Neural cell (in vitro differentiated cells): ENCODE results near the gene MRTFB. TPM values are rescaled to one million over a fixed set of nuclear protein-coding genes. Genes with fewer than 3 reads are reported as not detected.

Source experiments
- H2AFZ ChIP-seq: fragments of 200-600, 300-800 bp; sonication (generic), shearing (Covaris generic); 2 replicates; pipeline ENCODE4 v1.6.0; 2014; ENCODE audit warnings: low read depth, mild to moderate bottlenecking, antibody characterized with exemption, low read length, moderate library complexity
- H3F3A ChIP-seq: fragments of 200-600 bp; shearing (Covaris generic); 2 replicates; pipeline ENCODE4 v1.6.1; 2016; ENCODE audit warnings: mild to moderate bottlenecking, moderate library complexity, mixed read lengths, antibody characterized with exemption, low read length; ENCODE audit not compliant: insufficient read depth, poor library complexity, severe bottlenecking
- H3K27ac ChIP-seq: fragments of 200-600, 300-800 bp; sonication (generic), shearing (Covaris generic); 2 replicates; pipeline ENCODE4 v1.5.1; 2014; ENCODE audit warnings: mild to moderate bottlenecking, low read length, moderate library complexity
- H3K27me3 ChIP-seq: fragments of 300-800, 200-600 bp; sonication (generic), shearing (Covaris generic); 2 replicates; pipeline ENCODE4 v1.6.0; 2014; ENCODE audit warnings: mild to moderate bottlenecking, low read depth, low read length, moderate library complexity; ENCODE audit not compliant: insufficient read depth
- H3K36me3 ChIP-seq: fragments of 300-800, 200-600 bp; sonication (generic), shearing (Covaris generic); 2 replicates; pipeline ENCODE4 v1.5.1; 2014; ENCODE audit warnings: mild to moderate bottlenecking, antibody characterized with exemption, low read length, moderate library complexity; ENCODE audit not compliant: insufficient read depth
- H3K4me2 ChIP-seq: fragments of 300-800, 200-600 bp; sonication (generic), shearing (Covaris generic); 2 replicates; pipeline ENCODE4 v1.6.0; 2014; ENCODE audit warnings: mild to moderate bottlenecking, low read length
- H3K4me3 ChIP-seq: fragments of 300-800, 200-600 bp; sonication (generic), shearing (Covaris generic); 2 replicates; pipeline ENCODE4 v1.5.1; 2014; ENCODE audit warnings: mild to moderate bottlenecking, low read length, moderate library complexity
- H3K79me2 ChIP-seq: fragments of 200-600 bp; shearing (Covaris generic); replicated peaks from 2 replicates; pipeline ENCODE4 v1.6.0; 2014; ENCODE audit warnings: mild to moderate bottlenecking, low read length, moderate library complexity; ENCODE audit not compliant: insufficient read depth
- H3K9ac ChIP-seq: fragments of 300-800, 200-600 bp; sonication (generic), shearing (Covaris generic); 2 replicates; pipeline ENCODE4 v1.6.1; 2016; ENCODE audit warnings: mild to moderate bottlenecking, low read length, mixed read lengths
- H3K9me2 ChIP-seq: fragments of 200-600 bp; shearing (Covaris generic); 2 replicates; pipeline ENCODE4 v1.6.1; 2016; ENCODE audit warnings: mild to moderate bottlenecking, low read length, mixed read lengths; ENCODE audit not compliant: insufficient read depth
- H3K9me3 ChIP-seq: fragments of 200-600, 300-800 bp; sonication (generic), shearing (Covaris generic); 2 replicates; pipeline ENCODE4 v1.6.1; 2016; ENCODE audit warnings: mild to moderate bottlenecking, mixed run types, low read length, moderate library complexity, mixed read lengths
- H4K20me1 ChIP-seq: fragments of 200-600 bp; shearing (Covaris generic); 2 replicates; pipeline ENCODE4 v1.6.1; 2016; ENCODE audit warnings: mild to moderate bottlenecking, mixed run types; ENCODE audit not compliant: insufficient read depth
- CTCF ChIP-seq: fragments of 450-650 bp; IDR thresholded peaks from 2 replicates; pipeline ENCODE4 v1.5.1; 2014; ENCODE audit warnings: antibody characterized with exemption, mild to moderate bottlenecking, moderate library complexity; ENCODE audit not compliant: poor library complexity, severe bottlenecking
- EP300 ChIP-seq: fragments of 450-650 bp; conservative IDR thresholded peaks from 2 replicates; pipeline ENCODE4 v1.6.1; 2014; ENCODE audit warnings: antibody characterized with exemption, mild to moderate bottlenecking, moderate library complexity; ENCODE audit not compliant: poor library complexity, severe bottlenecking
- EZH2 ChIP-seq: fragments of 200-600, 300-800 bp; shearing (Covaris generic), sonication (generic); IDR thresholded peaks from 2 replicates; pipeline ENCODE4 v1.6.1; 2014; ENCODE audit warnings: antibody characterized with exemption, low read length, borderline replicate concordance, mild to moderate bottlenecking; ENCODE audit not compliant: insufficient read depth, poor library complexity, severe bottlenecking
- MXI1 ChIP-seq: fragments of 450-650 bp; conservative IDR thresholded peaks from 2 replicates; pipeline ENCODE4 v1.6.1; 2014; ENCODE audit warnings: antibody characterized with exemption, mild to moderate bottlenecking; ENCODE audit not compliant: poor library complexity, severe bottlenecking
- POLR2AphosphoS5 ChIP-seq: IDR thresholded peaks from 2 replicates; pipeline ENCODE4 v1.6.1; 2012
- RAD21 ChIP-seq: fragments of 450-650 bp; conservative IDR thresholded peaks from 2 replicates; pipeline ENCODE4 v1.6.1; 2014; ENCODE audit warnings: antibody characterized with exemption, mild to moderate bottlenecking, moderate library complexity
- REST ChIP-seq: IDR thresholded peaks from 2 replicates; pipeline ENCODE4 v1.6.1; 2012; ENCODE audit warnings: borderline replicate concordance
- SMC3 ChIP-seq: fragments of 450-650 bp; conservative IDR thresholded peaks from 2 replicates; pipeline ENCODE4 v1.6.1; 2014; ENCODE audit warnings: antibody characterized with exemption, mild to moderate bottlenecking, moderate library complexity; ENCODE audit not compliant: poor library complexity
- TAF1 ChIP-seq: IDR thresholded peaks from 2 replicates; pipeline ENCODE4 v1.6.1; 2012; ENCODE audit warnings: low read depth
- polyA plus RNA-seq: library from polyadenylated mRNA; depleted of rRNA; stranded (reverse); fragments of >200 nt; gene quantifications from 2 replicates; pipeline ENCODE4 v1.2.3, GENCODE V29; 2014

MRTFB gene
- polyA plus RNA-seq, 1 donor from 2014 or later: 18.6 TPM

- Histone ChIP-seq H3K9me2 (no peaks in the 10 kb centered on the region), H3K27ac (no peak overlapping the region), H4K20me1 (no peaks in the 10 kb centered on the region), H2AFZ (no peak overlapping the region), H3K79me2 (no peaks in the 10 kb centered on the region), H3K9me3 (no peaks in the 10 kb centered on the region), H3K9ac (no peak overlapping the region), H3K27me3 (no peaks in the 10 kb centered on the region), H3K4me3 (no peak overlapping the region), H3K4me2 (no peak overlapping the region), H3K36me3 (no peaks in the 10 kb centered on the region), H3F3A (no peaks in the 10 kb centered on the region)
- TF ChIP-seq SMC3 (no peak), REST (no peak), EZH2 (no peak), RAD21 (no peak), EP300 (no peak), MXI1 (no peak), POLR2AphosphoS5 (no peak), TAF1 (no peak), CTCF (no peak)
These were observed 42.9 kb upstream of the MRTFB start for GRCh38 chr16:14028202-14028601.

- TF ChIP-seq TAF1 (no peak), RAD21 (no peak), EP300 (no peak), CTCF (no peak), SMC3 (no peak), REST (no peak), MXI1 (no peak), POLR2AphosphoS5 (no peak), EZH2 (no peak)
- no peak overlapping the region for H3K27ac ChIP-seq
- no peaks in the 10 kb centered on the region for H3F3A ChIP-seq
- no peaks in the 10 kb centered on the region for H3K9me2 ChIP-seq
- H3K4me2 ChIP-seq: no peak overlapping the region
- H3K79me2 ChIP-seq: no peaks in the 10 kb centered on the region
- H3K9me3 ChIP-seq: no peaks in the 10 kb centered on the region
- no peaks in the 10 kb centered on the region for H4K20me1 ChIP-seq
- no peak overlapping the region for H3K4me3 ChIP-seq
- H3K27me3 ChIP-seq: no peaks in the 10 kb centered on the region
- H2AFZ ChIP-seq: no peak overlapping the region
- no peak overlapping the region for H3K9ac ChIP-seq
- no peaks in the 10 kb centered on the region for H3K36me3 ChIP-seq
These were observed 41.5 kb upstream of the MRTFB start for GRCh38 chr16:14029658-14030057.
